Limb (tissue), 2 donors: Measurements from ENCODE around the gene FARP1.

Experiments used
- DNase-seq, 2 donors: peaks; one replicate each; pipeline ENCODE4 v3.0.0-alpha.2; 2016; ENCODE audit errors: extremely low spot score in 2 of 2

FARP1 gene

GRCh38 chr13:98279473-98280175, 136.7 kb downstream of the FARP1 start:
- no peak for DNase-seq

GRCh38 chr13:98280176-98280510, 137.2 kb downstream of the FARP1 start:
- peak in 1 of 2 donors; percentile 54 for DNase-seq

DNA sequence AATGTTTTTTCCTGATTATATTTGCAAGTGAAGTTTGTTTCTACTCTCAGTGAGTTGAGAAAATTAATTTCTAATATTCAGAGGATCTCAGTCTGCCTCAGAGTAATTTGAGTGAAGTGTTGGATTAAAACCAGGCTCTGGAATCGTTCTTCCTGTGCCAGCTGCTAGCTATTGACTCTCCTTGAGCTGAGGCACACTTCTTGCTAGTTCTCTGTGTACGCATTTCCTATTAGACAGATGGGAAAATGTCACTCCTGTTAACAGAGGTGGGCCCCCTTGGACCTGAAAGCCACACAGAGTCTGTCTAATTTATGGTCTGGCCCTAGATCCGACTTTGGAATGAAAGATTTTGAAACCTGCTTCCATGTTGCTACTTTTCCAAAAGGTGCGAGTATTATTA, 141.8 kb downstream of the FARP1 start:
- no peak for DNase-seq

- no peak for DNase-seq
These were observed 142.4 kb downstream of the FARP1 start for GRCh38 chr13:98285317-98285716.

- no peak for DNase-seq
These were observed 143.1 kb downstream of the FARP1 start for GRCh38 chr13:98285852-98286594.

- no peak for DNase-seq
These were observed 143.9 kb downstream of the FARP1 start for GRCh38 chr13:98286799-98287198.

- DNase-seq, result no peak
These were observed 145.3 kb downstream of the FARP1 start for GRCh38 chr13:98288211-98288610.

DNA sequence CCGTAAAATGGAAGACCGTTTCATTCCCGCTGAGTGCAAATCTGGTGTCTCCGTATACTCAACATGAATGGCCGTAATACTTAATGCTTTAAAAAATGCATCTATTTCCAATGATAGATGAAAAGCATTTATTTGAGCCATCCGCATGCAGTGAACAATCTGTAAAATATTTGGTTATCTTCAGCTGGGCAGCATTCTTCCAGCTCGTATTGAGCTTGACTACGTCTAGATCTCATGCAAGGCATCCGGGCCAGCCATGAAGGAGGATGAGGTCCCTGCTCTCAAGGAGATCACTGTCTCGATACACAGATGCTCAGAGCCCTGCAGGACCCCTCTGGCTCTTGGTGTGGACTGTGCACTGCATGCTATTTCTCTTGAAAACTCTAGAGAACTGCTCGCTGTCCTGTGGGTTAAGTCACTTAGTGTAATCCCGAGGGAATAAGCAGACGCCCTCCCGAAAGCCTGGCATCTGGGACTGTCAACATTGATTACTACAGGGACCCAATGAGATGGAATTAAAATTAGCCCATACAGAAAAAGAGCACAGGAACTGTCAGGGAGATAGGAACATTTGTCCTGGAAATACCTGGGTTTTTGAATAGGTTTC, 146.5 kb downstream of the FARP1 start:
- DNase-seq, result no peak

- no peak for DNase-seq
These were observed 147.4 kb downstream of the FARP1 start for GRCh38 chr13:98290261-98290660.

- DNase-seq, result no peak
These were observed 148.8 kb downstream of the FARP1 start for GRCh38 chr13:98291658-98292057.

GRCh38 chr13:98293103-98293502, 150.2 kb downstream of the FARP1 start:
- no peak for DNase-seq

DNA sequence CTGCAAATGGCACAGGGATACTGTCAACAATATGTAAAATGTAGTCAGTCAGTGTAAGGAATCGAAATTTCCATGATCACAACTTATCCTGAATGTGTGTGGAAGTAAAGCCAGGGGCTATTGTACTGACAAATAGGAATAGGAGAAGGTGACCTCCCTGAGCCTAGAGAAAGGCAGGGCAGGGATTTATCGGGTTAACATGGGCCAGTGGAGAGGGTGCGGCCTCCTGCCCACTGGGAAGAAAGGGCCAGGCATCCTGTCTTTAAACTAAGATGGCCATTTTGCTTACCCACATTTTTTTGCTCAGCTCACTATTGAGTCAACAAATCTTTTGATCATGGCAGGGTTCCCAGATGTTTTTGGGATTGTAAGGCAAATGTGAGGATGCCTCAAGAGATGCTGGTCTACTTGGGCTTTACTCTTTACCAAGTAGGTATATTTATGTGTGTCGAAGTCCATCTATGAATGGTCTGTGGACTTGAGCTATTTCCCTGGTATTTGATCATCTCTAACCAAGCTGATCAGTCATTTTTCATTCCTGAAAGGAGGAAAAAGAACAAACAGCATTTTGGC, 150.8 kb downstream of the FARP1 start:
- DNase-seq, result no peak

GRCh38 chr13:98295371-98295770, 152.5 kb downstream of the FARP1 start:
- no peak for DNase-seq

DNA sequence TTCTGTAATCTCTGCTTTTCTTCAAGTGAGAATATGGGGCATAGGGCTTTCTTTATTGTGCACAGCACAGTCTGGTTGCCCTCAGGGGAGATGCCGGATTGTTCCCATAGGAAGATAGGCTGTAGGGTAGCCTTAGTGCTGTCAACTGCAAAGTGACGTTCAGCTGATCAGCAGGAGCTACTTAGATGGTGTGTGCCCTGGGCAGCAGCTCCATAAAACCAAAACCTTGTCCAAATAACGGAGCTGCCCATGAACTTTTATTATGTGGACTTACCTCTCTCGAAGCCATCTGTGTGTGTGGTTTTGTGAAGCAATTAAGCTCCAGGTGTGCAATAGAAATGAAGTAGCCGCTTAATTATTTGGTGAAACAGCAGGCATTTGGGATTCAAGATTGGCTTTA, 154.2 kb downstream of the FARP1 start:
- DNase-seq, result no peak

DNA sequence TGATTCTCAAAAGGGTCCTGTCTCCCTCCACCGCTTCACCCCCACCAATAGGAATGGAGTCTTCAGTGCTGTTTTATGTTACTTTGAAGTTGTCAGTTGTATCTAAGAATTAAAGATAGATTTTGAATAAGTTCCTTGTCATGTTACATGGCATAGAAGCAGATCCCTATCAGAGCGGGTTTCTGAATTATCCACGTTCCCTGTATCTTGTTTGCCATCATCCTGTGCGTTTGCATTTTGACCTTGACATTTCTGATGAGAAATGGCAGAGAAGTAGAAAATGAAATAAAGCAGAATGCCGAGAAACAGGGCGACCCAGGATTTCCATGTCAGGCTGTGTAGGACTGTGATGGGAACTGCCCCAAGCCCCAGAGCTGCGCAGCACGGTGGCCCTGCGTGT, 154.9 kb downstream of the FARP1 start:
- no peak for DNase-seq

GRCh38 chr13:98298599-98298998, 155.7 kb downstream of the FARP1 start:
- DNase-seq, result no peak

DNA sequence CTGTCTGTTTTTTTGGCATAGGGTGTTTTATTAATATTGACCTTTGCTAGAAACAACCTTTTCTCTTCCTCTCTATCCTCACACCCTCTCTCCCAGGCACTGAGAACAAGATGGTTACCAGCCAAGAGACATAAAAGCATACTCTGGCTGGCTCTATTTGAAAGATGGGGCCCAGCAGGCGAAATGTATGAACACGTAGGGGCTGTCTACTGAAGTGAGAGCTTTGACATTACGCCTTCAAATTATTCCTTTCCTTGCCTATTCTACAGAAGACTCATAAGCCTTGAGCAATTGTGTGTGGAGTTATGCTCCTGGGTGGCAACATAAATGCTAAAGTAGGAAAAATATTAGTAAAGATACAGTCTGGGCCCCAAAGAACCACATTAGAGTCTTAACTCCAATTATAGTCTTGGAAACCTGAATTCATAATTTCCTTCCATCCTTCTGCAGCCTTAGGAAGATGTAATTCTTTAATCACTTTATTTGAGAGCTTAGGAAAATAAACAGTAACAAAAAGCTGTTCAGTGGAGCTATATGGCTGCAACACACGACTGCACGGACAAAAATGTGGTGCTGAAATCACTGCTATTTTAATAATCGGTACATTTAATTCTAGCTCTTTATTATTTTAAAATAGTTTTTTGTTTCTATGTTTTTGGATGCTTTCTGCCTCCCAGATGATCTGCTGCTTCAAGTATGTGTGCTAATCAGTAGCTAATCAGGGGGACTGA, 156.5 kb downstream of the FARP1 start:
- DNase-seq, result no peak

- no peak for DNase-seq
These were observed 157.1 kb downstream of the FARP1 start for GRCh38 chr13:98299966-98300350.

GRCh38 chr13:98300956-98301641, 158.2 kb downstream of the FARP1 start:
- DNase-seq, result peak in 1 of 2 donors; percentile 60

DNA sequence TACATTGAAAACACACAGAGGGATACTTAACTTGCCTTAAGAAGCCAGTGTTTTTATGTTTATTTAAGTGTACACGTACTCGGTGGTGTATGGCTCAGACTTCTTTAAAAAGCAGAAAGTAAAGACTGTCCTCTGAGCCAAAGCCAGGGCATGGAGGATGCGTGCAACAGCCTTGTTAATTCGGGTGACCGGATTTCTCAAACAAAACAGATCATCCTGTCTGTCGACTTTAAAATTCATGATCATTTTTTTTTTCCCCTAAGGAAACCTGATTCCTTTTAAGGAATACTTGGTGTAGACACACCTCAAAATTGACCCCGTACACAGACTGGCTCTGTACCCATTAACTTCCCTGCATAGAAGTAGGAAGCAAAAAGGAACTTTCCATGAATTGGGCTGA, 158.8 kb downstream of the FARP1 start:
- DNase-seq, result no peak

- no peak for DNase-seq
These were observed 161.0 kb downstream of the FARP1 start for GRCh38 chr13:98303858-98304257.
